Ovary (tissue), 3 donors: Measurements from ENCODE around the gene CACNA1C.

Experiments used
- CTCF ChIP-seq, 3 donors: fragments of 450-650 bp in 2 of 3; fragments of 200-600 bp in 1 of 3; IDR thresholded peaks; one replicate each; pipeline versions ENCODE4 v1.5.1 to v1.8.0; 2016 to 2022; ENCODE audit warnings: antibody characterized with exemption in 3 of 3, mild to moderate bottlenecking in 1 of 3
- POLR2A ChIP-seq: fragments of 450-650 bp; IDR thresholded peaks from one replicate; pipeline ENCODE4 v1.6.1; 2017; ENCODE audit warnings: antibody characterized with exemption, mild to moderate bottlenecking, moderate library complexity
- donor health status: DM: no; HTN: no; CAD: no.

GRCh38 chr12:2101771-2102170, 49.0 kb downstream of the CACNA1C start:
- TF ChIP-seq POLR2A, result no peak
- TF ChIP-seq CTCF (IDR thresholded peaks at IDR 0.05), result no peak
